Measurements from ENCODE around the gene FN3K.

Gene FN3K

GRCh38 chr17:82797061-82797460 is 61.6 kb downstream of the FN3K start:
- DNase-seq: no peak

GRCh38 chr17:82798752-82799151 is 63.3 kb downstream of the FN3K start:
- no peak for DNase-seq

GRCh38 chr17:82799591-82799990 is 64.2 kb downstream of the FN3K start:
- DNase-seq: no peak
